ENCODE results near the gene CLMN.

DNA sequence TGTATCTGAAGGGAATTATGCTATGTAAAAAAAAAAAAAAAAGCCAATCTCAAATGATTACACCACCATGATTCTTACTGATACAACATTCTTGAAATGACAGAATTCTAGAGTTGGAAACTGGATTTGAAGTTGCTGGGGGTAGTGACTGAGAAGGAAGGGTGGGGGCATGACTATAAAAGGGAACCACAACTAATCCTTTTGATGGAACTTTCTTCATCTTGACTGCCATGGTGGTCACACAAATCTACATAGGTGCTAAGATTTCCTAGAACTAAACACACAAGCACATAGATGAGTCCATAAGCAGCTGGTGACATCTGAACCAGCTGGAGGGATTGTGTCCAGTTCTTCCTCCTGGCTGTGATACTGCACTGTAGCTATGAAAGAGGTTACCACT is 51.4 kb downstream of the CLMN start:
- no peak for TF ChIP-seq POLR2AphosphoS5 (IDR thresholded peaks at IDR 0.05; ENCODE audit: low read depth, low read length)
- TF ChIP-seq TCF12 (IDR thresholded peaks at IDR 0.05; ENCODE audit: low read depth, low read length) = no peak
- no peak for TF ChIP-seq CHD2 (IDR thresholded peaks at IDR 0.05; ENCODE audit: low read length)
- TF ChIP-seq, protein P1, sequence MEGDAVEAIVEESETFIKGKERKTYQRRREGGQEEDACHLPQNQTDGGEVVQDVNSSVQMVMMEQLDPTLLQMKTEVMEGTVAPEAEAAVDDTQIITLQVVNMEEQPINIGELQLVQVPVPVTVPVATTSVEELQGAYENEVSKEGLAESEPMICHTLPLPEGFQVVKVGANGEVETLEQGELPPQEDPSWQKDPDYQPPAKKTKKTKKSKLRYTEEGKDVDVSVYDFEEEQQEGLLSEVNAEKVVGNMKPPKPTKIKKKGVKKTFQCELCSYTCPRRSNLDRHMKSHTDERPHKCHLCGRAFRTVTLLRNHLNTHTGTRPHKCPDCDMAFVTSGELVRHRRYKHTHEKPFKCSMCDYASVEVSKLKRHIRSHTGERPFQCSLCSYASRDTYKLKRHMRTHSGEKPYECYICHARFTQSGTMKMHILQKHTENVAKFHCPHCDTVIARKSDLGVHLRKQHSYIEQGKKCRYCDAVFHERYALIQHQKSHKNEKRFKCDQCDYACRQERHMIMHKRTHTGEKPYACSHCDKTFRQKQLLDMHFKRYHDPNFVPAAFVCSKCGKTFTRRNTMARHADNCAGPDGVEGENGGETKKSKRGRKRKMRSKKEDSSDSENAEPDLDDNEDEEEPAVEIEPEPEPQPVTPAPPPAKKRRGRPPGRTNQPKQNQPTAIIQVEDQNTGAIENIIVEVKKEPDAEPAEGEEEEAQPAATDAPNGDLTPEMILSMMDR (IDR thresholded peaks at IDR 0.05; ENCODE audit: control extremely low read depth in 1 of 3, insufficient read depth in 1 of 3, low read depth in 1 of 3, low read length in 3 of 3) = no peak
- TF ChIP-seq TAF7 (optimal IDR thresholded peaks at IDR 0.05; ENCODE audit: borderline replicate concordance, low read depth, low read length) = no peak
- no peak for TF ChIP-seq CREB1 (IDR thresholded peaks at IDR 0.05)
- TF ChIP-seq, protein P2, sequence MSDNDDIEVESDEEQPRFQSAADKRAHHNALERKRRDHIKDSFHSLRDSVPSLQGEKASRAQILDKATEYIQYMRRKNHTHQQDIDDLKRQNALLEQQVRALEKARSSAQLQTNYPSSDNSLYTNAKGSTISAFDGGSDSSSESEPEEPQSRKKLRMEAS (IDR thresholded peaks at IDR 0.05) = no peak
- no peak for TF ChIP-seq GABPA (IDR thresholded peaks at IDR 0.05; ENCODE audit: borderline replicate concordance, insufficient read depth, low read length)
- no peak for TF ChIP-seq TEAD4 (IDR thresholded peaks at IDR 0.05; ENCODE audit: low read depth, low read length)
- no peak for TF ChIP-seq POLR2A (IDR thresholded peaks at IDR 0.05; ENCODE audit: control extremely low read depth in 1 of 2, low read depth in 2 of 2, low read length in 2 of 2)
- TF ChIP-seq, protein P3, sequence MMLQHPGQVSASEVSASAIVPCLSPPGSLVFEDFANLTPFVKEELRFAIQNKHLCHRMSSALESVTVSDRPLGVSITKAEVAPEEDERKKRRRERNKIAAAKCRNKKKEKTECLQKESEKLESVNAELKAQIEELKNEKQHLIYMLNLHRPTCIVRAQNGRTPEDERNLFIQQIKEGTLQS (IDR thresholded peaks at IDR 0.05; ENCODE audit: insufficient read depth, low read depth, low read length) = no peak
- no peak for TF ChIP-seq RFX5 (IDR thresholded peaks at IDR 0.05; ENCODE audit: borderline replicate concordance, low read depth, low read length)
- no peak for TF ChIP-seq NANOG (IDR thresholded peaks at IDR 0.05; ENCODE audit: insufficient read depth, low read depth, low read length, poor library complexity, severe bottlenecking)
- TF ChIP-seq EZH2 (IDR thresholded peaks at IDR 0.05; ENCODE audit: low read depth, low read length, severe bottlenecking) = no peak

All from H1 (cell line).